Choroid plexus epithelial cell (primary cell): ENCODE data around the gene CABLES2.

ENCODE experiments used
- DNase-seq: peaks from one replicate; pipeline ENCODE4 v3.0.0-alpha.2; 2010; ENCODE audit warnings: low read depth
- H3K4me3 ChIP-seq: 2 replicates; pipeline ENCODE4 v1.5.1; 2011; ENCODE audit warnings: low read depth, mild to moderate bottlenecking, control low read depth, low read length, moderate library complexity
- CTCF ChIP-seq: conservative IDR thresholded peaks from 2 replicates; pipeline ENCODE4 v1.5.1; 2011; ENCODE audit warnings: low read depth, mild to moderate bottlenecking, control low read depth, inconsistent platforms, low read length, moderate library complexity

CABLES2 gene

DNA sequence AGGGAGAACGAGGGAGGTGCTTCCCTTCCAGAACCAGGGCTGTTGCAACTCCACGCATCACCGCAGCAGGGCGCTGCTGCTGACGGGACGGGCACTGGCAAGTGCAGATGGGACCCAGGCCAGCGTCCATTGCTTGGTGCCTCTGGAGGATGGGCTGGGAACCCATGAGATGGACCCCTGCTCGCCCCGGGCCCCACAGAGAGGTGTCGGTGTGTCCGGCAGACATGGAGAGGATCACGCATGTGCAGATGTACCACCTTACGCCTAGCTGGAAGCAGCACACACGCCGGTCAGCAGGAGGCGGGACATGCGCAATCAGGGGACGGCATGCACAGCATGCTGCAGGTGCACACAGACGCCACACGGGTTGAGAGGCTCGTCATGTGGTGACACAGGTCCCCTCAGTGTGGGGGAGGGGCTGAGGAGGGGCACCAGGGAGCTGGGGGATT is 5.7 kb downstream of the CABLES2 start:
- DNase-seq = no peak
- TF ChIP-seq CTCF = peak; percentile 34
- H3K4me3 ChIP-seq = no peak overlapping the region

DNA sequence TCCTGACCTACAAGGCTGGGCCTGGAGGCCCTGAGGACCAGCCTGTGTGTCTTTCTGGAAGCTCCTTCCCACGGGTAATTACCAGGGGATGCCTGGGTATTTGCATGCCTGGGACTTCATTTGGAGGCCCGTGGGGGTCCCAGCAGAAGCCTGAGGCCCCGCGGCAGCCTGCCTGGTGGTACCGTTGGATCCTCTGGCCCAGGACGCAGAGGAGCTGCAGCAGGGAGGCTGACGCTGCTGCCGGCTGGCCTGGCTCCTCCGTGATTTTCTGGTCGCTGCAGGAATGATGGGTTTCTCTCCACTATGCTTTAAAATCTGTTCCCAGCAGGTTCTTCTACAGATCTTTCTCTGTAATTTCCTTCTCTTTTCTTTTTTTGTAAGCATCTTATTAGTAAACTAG is 6.5 kb downstream of the CABLES2 start:
- no peak overlapping the region for H3K4me3 ChIP-seq
- DNase-seq = no peak
- TF ChIP-seq CTCF = no peak

- DNase-seq = no peak
- H3K4me3 ChIP-seq = no peak overlapping the region
- TF ChIP-seq CTCF = no peak
Measured at GRCh38 chr20:62400021-62400420, 7.1 kb downstream of the CABLES2 start.

GRCh38 chr20:62398120-62398821 is 8.8 kb downstream of the CABLES2 start:
- no peak for DNase-seq
- H3K4me3 ChIP-seq = no peak overlapping the region
- no peak for TF ChIP-seq CTCF

- TF ChIP-seq CTCF = no peak
- no peak for DNase-seq
- H3K4me3 ChIP-seq = no peak overlapping the region
Measured at GRCh38 chr20:62396367-62397239, 10.5 kb downstream of the CABLES2 start.

GRCh38 chr20:62395311-62396242 is 11.5 kb downstream of the CABLES2 start:
- H3K4me3 ChIP-seq = no peak overlapping the region
- no peak for DNase-seq
- peak; percentile 3 for TF ChIP-seq CTCF
